Measurements from ENCODE around the gene ZNF76.

DNA sequence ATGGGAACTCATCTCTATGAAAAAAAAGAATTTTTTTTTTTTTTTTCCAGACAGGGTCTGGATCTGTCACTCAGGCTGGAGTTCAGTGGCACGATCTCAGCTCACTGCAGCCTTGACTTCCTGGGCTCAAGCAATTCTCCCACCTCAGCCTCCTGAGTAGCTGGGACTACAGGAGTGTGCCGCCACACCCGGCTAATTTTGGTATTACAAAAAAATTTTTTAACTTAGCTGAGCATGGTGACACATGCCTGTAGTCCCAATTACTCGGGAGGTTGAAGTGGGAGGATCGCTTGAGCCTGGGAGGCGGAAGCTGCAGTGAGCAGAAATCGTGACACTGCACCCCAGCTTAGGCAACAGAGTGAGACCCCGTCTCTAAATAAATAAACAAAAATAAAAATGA is 45.6 kb downstream of the ZNF76 start:
- TF ChIP-seq POLR2AphosphoS5 (IDR thresholded peaks at IDR 0.05; ENCODE audit: borderline replicate concordance, low read depth, low read length), result no peak
- TF ChIP-seq FOXP2 (optimal IDR thresholded peaks at IDR 0.05; ENCODE audit: control extremely low read depth, extremely low read length, insufficient read depth), result no peak
- TF ChIP-seq EZH2 (IDR thresholded peaks at IDR 0.05), result no peak
